ENCODE measurements around the gene RGS6.
"Not testable (repeated sequence)": the region's sequence is repeated elsewhere in the genome, so short reads cannot be mapped to it uniquely, and the experiment has no call there.

The RGS6 gene

GRCh38 chr14:72466325-72466724, 534.1 kb downstream of the RGS6 start:
- no peak for DNase-seq

- DNase-seq, result no peak
These were observed 539.1 kb downstream of the RGS6 start for GRCh38 chr14:72471346-72471745.

GRCh38 chr14:72472845-72473244, 540.6 kb downstream of the RGS6 start:
- no peak for DNase-seq

GRCh38 chr14:72476657-72477499, 544.6 kb downstream of the RGS6 start:
- DNase-seq, result no peak

GRCh38 chr14:72477578-72477977, 545.3 kb downstream of the RGS6 start:
- not testable (repeated sequence) for DNase-seq

GRCh38 chr14:72478471-72478893, 546.3 kb downstream of the RGS6 start:
- DNase-seq, result no peak

- DNase-seq, result peak; percentile 11
These were observed 547.3 kb downstream of the RGS6 start for GRCh38 chr14:72479461-72479931.

GRCh38 chr14:72480464-72481243, 548.4 kb downstream of the RGS6 start:
- no peak for DNase-seq

- DNase-seq, result no peak
These were observed 551.1 kb downstream of the RGS6 start for GRCh38 chr14:72483311-72483710.

- no peak for DNase-seq
These were observed 553.5 kb downstream of the RGS6 start for GRCh38 chr14:72485695-72486094.

- DNase-seq, result no peak
These were observed 556.3 kb downstream of the RGS6 start for GRCh38 chr14:72488514-72488913.

- no peak for DNase-seq
These were observed 560.0 kb downstream of the RGS6 start for GRCh38 chr14:72492196-72492595.

GRCh38 chr14:72495668-72496067, 563.4 kb downstream of the RGS6 start:
- DNase-seq, result no peak

GRCh38 chr14:72498646-72499045, 566.4 kb downstream of the RGS6 start:
- no peak for DNase-seq

- DNase-seq, result no peak
These were observed 567.5 kb downstream of the RGS6 start for GRCh38 chr14:72499746-72500145.

- DNase-seq, result no peak
These were observed 568.1 kb downstream of the RGS6 start for GRCh38 chr14:72500234-72500838.

- no peak for DNase-seq
These were observed 569.2 kb downstream of the RGS6 start for GRCh38 chr14:72501439-72501838.

- DNase-seq, result no peak
These were observed 571.0 kb downstream of the RGS6 start for GRCh38 chr14:72503271-72503670.

GRCh38 chr14:72503696-72504368, 571.6 kb downstream of the RGS6 start:
- no peak for DNase-seq

- DNase-seq, result no peak
These were observed 578.3 kb downstream of the RGS6 start for GRCh38 chr14:72510566-72510965.

GRCh38 chr14:72512281-72512680, 580.1 kb downstream of the RGS6 start:
- no peak for DNase-seq

GRCh38 chr14:72512925-72513324, 580.7 kb downstream of the RGS6 start:
- DNase-seq, result no peak

- no peak for DNase-seq
These were observed 581.1 kb downstream of the RGS6 start for GRCh38 chr14:72513346-72513745.

Measured in NCI-H1105 treated with DMSO at 0.1 percent for 48 hours (cell line).